Kidney (tissue), 14 donors: Measurements from ENCODE around the gene FZD8. TPM values are rescaled to one million over a fixed set of nuclear protein-coding genes. Genes with fewer than 3 reads are reported as not detected.

ENCODE experiments used
- DNase-seq, 5 donors: peaks; one replicate each; pipeline ENCODE4 v3.0.0-alpha.2; 2013 to 2020
- FAIRE-seq: peaks from 2 replicates; lab custom pipeline; 2012; peaks lifted over from hg19 to GRCh38; lab: Jason Lieb, UNC
- H3K27ac ChIP-seq, 2 donors: one replicate each; pipeline ENCODE4 v1.7.0; 2013; ENCODE audit warnings: low read depth in 2 of 2, low read length in 2 of 2, inconsistent platforms in 1 of 2
- H3K27me3 ChIP-seq: one replicate; pipeline ENCODE4 v1.7.1; 2013; ENCODE audit warnings: low read length, inconsistent platforms; ENCODE audit not compliant: control insufficient read depth, insufficient read depth
- H3K36me3 ChIP-seq, 3 donors: one replicate each; pipeline versions ENCODE4 v1.7.0 to v1.7.1; 2013; ENCODE audit warnings: low read length in 3 of 3, control low read depth in 1 of 3, inconsistent platforms in 1 of 3; ENCODE audit not compliant: insufficient read depth in 3 of 3, control insufficient read depth in 2 of 3
- H3K4me1 ChIP-seq, 3 donors: one replicate each; pipeline versions ENCODE4 v1.7.0 to v1.7.1; 2013; ENCODE audit warnings: low read length in 3 of 3, inconsistent platforms in 1 of 3, low read depth in 1 of 3; ENCODE audit not compliant: control insufficient read depth in 2 of 3, insufficient read depth in 2 of 3
- H3K4me3 ChIP-seq, 3 donors: one replicate each; pipeline versions ENCODE4 v1.7.0 to v1.8.1; 2013; ENCODE audit warnings: low read length in 3 of 3, control low read depth in 1 of 3, inconsistent platforms in 1 of 3
- H3K9ac ChIP-seq, 3 donors: one replicate each; pipeline versions ENCODE4 v1.7.0 to v1.7.1; 2013; ENCODE audit warnings: low read length in 3 of 3, control low read depth in 1 of 3, inconsistent platforms in 1 of 3
- H3K9me3 ChIP-seq, 3 donors: one replicate each; pipeline versions ENCODE4 v1.7.0 to v1.7.1; 2013; ENCODE audit warnings: low read length in 3 of 3, control low read depth in 1 of 3, inconsistent platforms in 1 of 3; ENCODE audit not compliant: control insufficient read depth in 2 of 3, insufficient read depth in 1 of 3
- intact Hi-C: fragments of 100-400 bp; cut with DNase I; formaldehyde crosslinking; loops from one replicate; pipeline ENCODE4 v1.11.1; 2022
- polyA plus RNA-seq: library from polyadenylated mRNA; stranded (reverse); fragments of 350-450 nt; fragmentation: Illumina TruSeq; extraction: RNeasy Lipid Tissue Mini Kit (QIAGEN cat#74804); gene quantifications from one replicate; pipeline ENCODE4 v1.2.3, GENCODE V29; 2014; ENCODE audit warnings: low read depth, low replicate concordance; ENCODE audit not compliant: insufficient read depth
- total RNA-seq: library from RNA; stranded (reverse); fragmentation: NEBNext Ultra II Directional; extraction: Animal tissue kit (Norgen Biotek cat#: 25700); gene quantifications from one replicate; pipeline ENCODE4 v1.2.1, GENCODE V29; 2021
- TF ChIP-seq, protein P1 (sequence below): IDR thresholded peaks from 3 replicates; pipeline ENCODE4 v1.5.1; 2012; ENCODE audit warnings: mild to moderate bottlenecking, moderate library complexity, borderline replicate concordance; ENCODE audit not compliant: insufficient read depth; ENCODE audit errors: extremely low read depth
- donor health status: control.
- donor health status: control.
- donor health status: control.
- donor health status: control.
- donor health status: control.
- donor health status: DM: yes; HTN: yes; CAD: no.
- donor health status: Normal renal cell carcinoma (clear cell type).

Gene FZD8
- total and polyA plus RNA-seq, 2 donors from 2014 or later: 10.8 to 18.8 TPM

DNA sequence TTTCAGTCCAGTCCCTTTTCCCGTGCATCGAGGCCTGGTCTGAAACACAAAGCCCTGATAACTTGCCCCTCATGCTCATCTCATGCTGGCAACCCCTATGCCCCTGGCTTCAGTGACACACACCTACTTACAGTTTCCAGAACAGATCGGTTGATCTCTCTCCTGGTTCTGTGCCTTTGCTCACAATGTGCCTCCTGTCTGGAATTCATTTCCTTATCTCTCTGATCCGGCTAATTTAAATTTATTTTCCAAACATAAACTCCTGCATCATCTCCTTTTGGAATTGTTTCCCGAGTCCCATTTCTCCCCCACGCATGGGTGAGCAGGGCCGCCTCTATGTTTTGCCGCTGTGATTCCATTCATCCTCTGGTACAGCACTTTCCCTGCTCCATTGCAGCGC lies 25.9 kb upstream of the FZD8 start:
- Histone ChIP-seq H3K27ac (no peak overlapping the region), H3K4me1 (peaks cover 0 to 2% (median 0%) of the 10 kb centered on the region in 3 donors), H3K27me3 (no peaks in the 10 kb centered on the region), H3K36me3 (no peaks in the 10 kb centered on the region), H3K9me3 (no peaks in the 10 kb centered on the region), H3K9ac (no peak overlapping the region), H3K4me3 (no peak overlapping the region)
- intact Hi-C loops: no loop called here
- TF ChIP-seq, protein P1, sequence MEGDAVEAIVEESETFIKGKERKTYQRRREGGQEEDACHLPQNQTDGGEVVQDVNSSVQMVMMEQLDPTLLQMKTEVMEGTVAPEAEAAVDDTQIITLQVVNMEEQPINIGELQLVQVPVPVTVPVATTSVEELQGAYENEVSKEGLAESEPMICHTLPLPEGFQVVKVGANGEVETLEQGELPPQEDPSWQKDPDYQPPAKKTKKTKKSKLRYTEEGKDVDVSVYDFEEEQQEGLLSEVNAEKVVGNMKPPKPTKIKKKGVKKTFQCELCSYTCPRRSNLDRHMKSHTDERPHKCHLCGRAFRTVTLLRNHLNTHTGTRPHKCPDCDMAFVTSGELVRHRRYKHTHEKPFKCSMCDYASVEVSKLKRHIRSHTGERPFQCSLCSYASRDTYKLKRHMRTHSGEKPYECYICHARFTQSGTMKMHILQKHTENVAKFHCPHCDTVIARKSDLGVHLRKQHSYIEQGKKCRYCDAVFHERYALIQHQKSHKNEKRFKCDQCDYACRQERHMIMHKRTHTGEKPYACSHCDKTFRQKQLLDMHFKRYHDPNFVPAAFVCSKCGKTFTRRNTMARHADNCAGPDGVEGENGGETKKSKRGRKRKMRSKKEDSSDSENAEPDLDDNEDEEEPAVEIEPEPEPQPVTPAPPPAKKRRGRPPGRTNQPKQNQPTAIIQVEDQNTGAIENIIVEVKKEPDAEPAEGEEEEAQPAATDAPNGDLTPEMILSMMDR: no peak
- FAIRE-seq (no peak), DNase-seq (no peak)

DNA sequence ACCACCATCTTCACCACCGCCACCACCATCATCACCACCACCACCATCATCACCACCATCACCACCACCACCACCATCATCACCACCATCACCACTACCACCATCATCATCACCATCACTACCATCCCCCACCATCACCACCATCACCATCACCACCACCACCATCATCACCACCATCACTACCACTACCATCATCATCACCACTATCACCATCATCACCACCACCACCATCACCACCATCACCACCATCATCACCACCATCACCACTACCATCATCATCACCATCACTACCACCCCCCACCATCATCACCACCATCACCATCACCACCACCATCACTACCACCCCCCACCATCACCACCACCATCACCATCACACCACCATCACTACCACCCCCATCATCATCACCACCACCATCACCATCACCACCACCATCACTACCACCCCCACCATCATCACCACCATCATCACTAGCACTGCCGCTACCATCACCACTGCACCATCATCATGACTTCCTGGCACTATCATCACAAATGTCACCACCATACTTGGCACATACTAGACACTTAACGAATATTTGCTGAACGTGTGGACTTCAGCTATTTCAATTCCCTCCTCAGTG lies 25.3 kb upstream of the FZD8 start:
- FAIRE-seq (no peak), DNase-seq (no peak)
- no peak overlapping the region for H3K4me3 ChIP-seq
- intact Hi-C loops: no loop called here
- H3K9me3 ChIP-seq: no peaks in the 10 kb centered on the region
- H3K9ac ChIP-seq: no peak overlapping the region
- H3K36me3 ChIP-seq: no peaks in the 10 kb centered on the region
- no peaks in the 10 kb centered on the region for H3K27me3 ChIP-seq
- no peak overlapping the region for H3K27ac ChIP-seq
- TF ChIP-seq, protein P1: no peak
- peaks cover 0 to 2% (median 0%) of the 10 kb centered on the region in 3 donors for H3K4me1 ChIP-seq

- FAIRE-seq (no peak), DNase-seq (no peak)
- H3K9me3 ChIP-seq: no peaks in the 10 kb centered on the region
- no peaks in the 10 kb centered on the region for H3K4me1 ChIP-seq
- no peaks in the 10 kb centered on the region for H3K27me3 ChIP-seq
- H3K4me3 ChIP-seq: no peak overlapping the region
- no peaks in the 10 kb centered on the region for H3K36me3 ChIP-seq
- intact Hi-C loops: no loop called here
- TF ChIP-seq, protein P1: no peak
- H3K27ac ChIP-seq: no peak overlapping the region
- no peak overlapping the region for H3K9ac ChIP-seq
Measured at GRCh38 chr10:35661236-35661635, 19.1 kb upstream of the FZD8 start.

GRCh38 chr10:35659456-35659855 lies 17.4 kb upstream of the FZD8 start:
- Histone ChIP-seq H3K27ac (no peak overlapping the region), H3K36me3 (no peaks in the 10 kb centered on the region), H3K27me3 (no peaks in the 10 kb centered on the region), H3K4me1 (no peaks in the 10 kb centered on the region), H3K9me3 (no peaks in the 10 kb centered on the region), H3K9ac (no peak overlapping the region), H3K4me3 (no peak overlapping the region)
- no peak for FAIRE-seq
- no peak for DNase-seq
- intact Hi-C loops: no loop called here
- TF ChIP-seq, protein P1: no peak
